WTC11 (cell line): ENCODE measurements around the gene GZMM. TPM values are rescaled to one million over a fixed set of nuclear protein-coding genes. Genes with fewer than 3 reads are reported as not detected.

Source experiments
- ATAC-seq: fragments of 200-7000 bp; cut with Tn5 transposase; 2 replicates; pipeline ENCODE4 v1.10.0; 2021; ENCODE audit warnings: mild to moderate bottlenecking, moderate library complexity
- CTCF ChIA-PET: fragments of 300-600 bp; sonication (Branson Sonifier 250); formaldehyde crosslinking; loops from one replicate; lab custom pipeline; 2021; ENCODE audit warnings: antibody characterized with exemption; lab: Charles Lee
- POLR2A ChIA-PET: fragments of 350-600 bp; sonication (Branson Sonifier 250); formaldehyde crosslinking; loops from one replicate; lab custom pipeline; 2021; ENCODE audit warnings: antibody characterized with exemption; lab: Charles Lee
- DNase-seq: peaks from one replicate; pipeline ENCODE4 v3.0.0; 2021; ENCODE audit warnings: low spot score
- H3K27ac Mint-ChIP-seq: 2 replicates; pipeline ENCODE4 v1.8.0; 2021; ENCODE audit warnings: mixed read lengths
- H3K27me3 Mint-ChIP-seq: 2 replicates; pipeline ENCODE4 v1.8.0; 2021; ENCODE audit warnings: low read depth, mild to moderate bottlenecking, moderate library complexity, mixed read lengths
- H3K36me3 Mint-ChIP-seq: 2 replicates; pipeline ENCODE4 v1.8.0; 2021; ENCODE audit warnings: mixed read lengths
- H3K4me1 Mint-ChIP-seq: 2 replicates; pipeline ENCODE4 v1.8.0; 2022; ENCODE audit warnings: mixed read lengths
- H3K4me3 Mint-ChIP-seq: 2 replicates; pipeline ENCODE4 v1.8.0; 2021; ENCODE audit warnings: mild to moderate bottlenecking, moderate library complexity, mixed read lengths
- H3K9me3 Mint-ChIP-seq: 2 replicates; pipeline ENCODE4 v1.8.0; 2021; ENCODE audit warnings: mixed read lengths
- ATF1 ChIP-seq: sonication (generic); formaldehyde crosslinking; IDR thresholded peaks from 2 replicates; pipeline ENCODE4 v1.8.1; 2023; ENCODE audit warnings: mild to moderate bottlenecking, moderate library complexity, missing genetic modification reagents
- ATF2 ChIP-seq: sonication (generic); formaldehyde crosslinking; IDR thresholded peaks from 2 replicates; pipeline ENCODE4 v1.8.1; 2022; ENCODE audit warnings: low read depth, missing genetic modification reagents, borderline replicate concordance
- CDX4 ChIP-seq: fragments of 250-450 bp; sonication (Bioruptor Pico); IDR thresholded peaks from 2 replicates; pipeline ENCODE4 v1.9.0; 2021; ENCODE audit warnings: moderate library complexity, mild to moderate bottlenecking, inconsistent platforms, borderline replicate concordance
- E2F4 ChIP-seq: sonication (generic); formaldehyde crosslinking; IDR thresholded peaks from 2 replicates; pipeline ENCODE4 v1.8.1; 2022; ENCODE audit warnings: low read depth, mild to moderate bottlenecking, moderate library complexity, missing genetic modification reagents, borderline replicate concordance
- ELF4 ChIP-seq: sonication (generic); formaldehyde crosslinking; IDR thresholded peaks from 2 replicates; pipeline ENCODE4 v1.8.1; 2022; ENCODE audit warnings: low read depth, mild to moderate bottlenecking, moderate library complexity, missing genetic modification reagents
- ERG ChIP-seq: fragments of 250-450 bp; sonication (Bioruptor Pico); IDR thresholded peaks from 2 replicates; pipeline ENCODE4 v1.8.0; 2021; ENCODE audit warnings: mild to moderate bottlenecking
- ETV6 ChIP-seq: sonication (generic); formaldehyde crosslinking; IDR thresholded peaks from 2 replicates; pipeline ENCODE4 v1.8.1; 2022; ENCODE audit warnings: mild to moderate bottlenecking, missing genetic modification reagents
- FOXJ3 ChIP-seq: sonication (generic); formaldehyde crosslinking; IDR thresholded peaks from 2 replicates; pipeline ENCODE4 v1.9.0; 2021; ENCODE audit warnings: missing genetic modification reagents, mild to moderate bottlenecking, borderline replicate concordance
- FOXP1 ChIP-seq: sonication (generic); formaldehyde crosslinking; IDR thresholded peaks from 2 replicates; pipeline ENCODE4 v1.8.0; 2022; ENCODE audit warnings: missing genetic modification reagents, mild to moderate bottlenecking, moderate library complexity, borderline replicate concordance
- GABPB1 ChIP-seq: sonication (generic); formaldehyde crosslinking; IDR thresholded peaks from 2 replicates; pipeline ENCODE4 v1.8.1; 2023; ENCODE audit warnings: mild to moderate bottlenecking, missing genetic modification reagents
- JAZF1 ChIP-seq: fragments of 250-450 bp; sonication (Bioruptor Pico); IDR thresholded peaks from 2 replicates; pipeline ENCODE4 v1.9.0; 2021; ENCODE audit warnings: moderate library complexity, mild to moderate bottlenecking, inconsistent platforms
- MXD4 ChIP-seq: fragments of 250-450 bp; sonication (Bioruptor Pico); IDR thresholded peaks from 2 replicates; pipeline ENCODE4 v1.8.0; 2021; ENCODE audit warnings: mild to moderate bottlenecking, moderate library complexity, borderline replicate concordance
- MYBL2 ChIP-seq: sonication (generic); formaldehyde crosslinking; IDR thresholded peaks from 2 replicates; pipeline ENCODE4 v1.8.1; 2023; ENCODE audit warnings: mild to moderate bottlenecking, moderate library complexity, missing genetic modification reagents
- PREB ChIP-seq: sonication (generic); formaldehyde crosslinking; IDR thresholded peaks from 2 replicates; pipeline ENCODE4 v1.8.1; 2022; ENCODE audit warnings: mild to moderate bottlenecking, missing genetic modification reagents, moderate library complexity, borderline replicate concordance
- SOX15 ChIP-seq: fragments of 250-450 bp; sonication (Bioruptor Pico); IDR thresholded peaks from 2 replicates; pipeline ENCODE4 v1.9.0; 2021; ENCODE audit warnings: mild to moderate bottlenecking
- STAT6 ChIP-seq: sonication (generic); formaldehyde crosslinking; conservative IDR thresholded peaks from 2 replicates; pipeline ENCODE4 v1.8.1; 2023; ENCODE audit warnings: mild to moderate bottlenecking, low read depth, missing genetic modification reagents, moderate library complexity
- total RNA-seq: library from RNA; stranded (reverse); gene quantifications from 3 replicates; pipeline ENCODE4 v1.2.3, GENCODE V29; 2021
- TF ChIP-seq, protein P1 (sequence below): sonication (generic); formaldehyde crosslinking; IDR thresholded peaks from 2 replicates; pipeline ENCODE4 v1.8.0; 2023; ENCODE audit warnings: missing genetic modification reagents
- TF ChIP-seq, protein P2 (sequence below): sonication (generic); formaldehyde crosslinking; IDR thresholded peaks from 2 replicates; pipeline ENCODE4 v1.8.1; 2022; ENCODE audit warnings: mild to moderate bottlenecking, moderate library complexity, missing genetic modification reagents
- TF ChIP-seq, protein P3 (sequence below): sonication (generic); formaldehyde crosslinking; IDR thresholded peaks from 2 replicates; pipeline ENCODE4 v1.8.1; 2023; ENCODE audit warnings: mild to moderate bottlenecking, missing genetic modification reagents

Gene GZMM
- total RNA-seq, 1 experiment from 2014 or later, result 0.68 TPM

DNA sequence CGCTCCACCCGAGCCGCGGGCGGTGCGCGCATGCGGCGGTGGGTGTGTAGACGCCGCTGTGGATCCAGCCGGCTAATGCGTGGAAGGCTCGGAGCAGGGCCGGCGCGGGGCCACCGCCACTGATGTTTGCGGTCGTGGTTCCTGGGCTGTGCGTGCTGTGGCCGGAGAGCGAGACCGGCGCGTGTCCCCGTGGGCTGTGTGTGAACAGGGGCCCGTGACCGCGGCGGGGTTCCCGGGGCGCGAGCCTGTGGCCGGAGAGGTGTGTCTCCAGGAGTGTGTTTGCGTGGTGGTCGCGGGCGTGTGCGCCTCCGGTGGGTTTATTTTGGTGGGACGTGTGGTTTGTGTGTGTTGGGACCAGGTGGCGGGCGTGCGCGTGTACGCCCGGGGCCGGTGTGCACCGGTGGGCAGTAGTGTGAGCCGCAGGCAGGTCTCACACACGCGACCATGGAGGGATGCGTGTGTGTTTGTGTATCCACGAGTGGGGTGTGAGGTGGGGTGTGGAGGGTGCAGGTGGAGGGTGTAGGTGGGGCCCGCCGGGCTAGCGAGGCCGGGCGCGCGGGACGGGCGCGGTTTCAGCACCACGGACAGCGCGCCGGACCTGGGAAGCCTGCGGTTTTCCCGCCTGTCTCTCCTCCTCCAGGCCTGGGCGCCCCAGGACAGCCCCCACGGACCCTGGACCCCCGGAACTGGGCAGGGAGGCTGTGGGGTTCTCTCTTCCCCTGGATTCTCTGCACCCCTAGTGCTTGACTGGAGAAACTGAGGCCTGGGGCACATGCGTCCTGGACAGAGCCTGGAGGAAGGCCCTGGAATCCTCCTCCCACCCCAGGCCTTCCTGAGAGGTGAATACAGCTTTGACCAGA is 47.5 kb downstream of the GZMM start (continued):
- TF ChIP-seq ERG (CRISPR knock-in tag) (no peak), ETV6 (peak; percentile 89), FOXJ3 (CRISPR knock-in tag) (no peak), PREB (CRISPR knock-in tag) (peak; percentile 41; the same call in 1 of the 2 replicates), CDX4 (CRISPR knock-in tag) (no peak), ATF1 (CRISPR knock-in tag) (peak; percentile 53; the same call in 1 of the 2 replicates), STAT6 (CRISPR knock-in tag) (no peak)
- TF ChIP-seq, protein P1, sequence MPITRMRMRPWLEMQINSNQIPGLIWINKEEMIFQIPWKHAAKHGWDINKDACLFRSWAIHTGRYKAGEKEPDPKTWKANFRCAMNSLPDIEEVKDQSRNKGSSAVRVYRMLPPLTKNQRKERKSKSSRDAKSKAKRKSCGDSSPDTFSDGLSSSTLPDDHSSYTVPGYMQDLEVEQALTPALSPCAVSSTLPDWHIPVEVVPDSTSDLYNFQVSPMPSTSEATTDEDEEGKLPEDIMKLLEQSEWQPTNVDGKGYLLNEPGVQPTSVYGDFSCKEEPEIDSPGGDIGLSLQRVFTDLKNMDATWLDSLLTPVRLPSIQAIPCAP (CRISPR knock-in tag), result peak; percentile 43; the same call in 1 of the 2 replicates
- TF ChIP-seq, protein P2, sequence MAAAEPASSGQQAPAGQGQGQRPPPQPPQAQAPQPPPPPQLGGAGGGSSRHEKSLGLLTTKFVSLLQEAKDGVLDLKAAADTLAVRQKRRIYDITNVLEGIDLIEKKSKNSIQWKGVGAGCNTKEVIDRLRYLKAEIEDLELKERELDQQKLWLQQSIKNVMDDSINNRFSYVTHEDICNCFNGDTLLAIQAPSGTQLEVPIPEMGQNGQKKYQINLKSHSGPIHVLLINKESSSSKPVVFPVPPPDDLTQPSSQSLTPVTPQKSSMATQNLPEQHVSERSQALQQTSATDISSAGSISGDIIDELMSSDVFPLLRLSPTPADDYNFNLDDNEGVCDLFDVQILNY, result 0 out of 2 replicates have a peak, but pooled peaks have one; percentile 63
- TF ChIP-seq, all 79 proteins: peak for 27

DNA sequence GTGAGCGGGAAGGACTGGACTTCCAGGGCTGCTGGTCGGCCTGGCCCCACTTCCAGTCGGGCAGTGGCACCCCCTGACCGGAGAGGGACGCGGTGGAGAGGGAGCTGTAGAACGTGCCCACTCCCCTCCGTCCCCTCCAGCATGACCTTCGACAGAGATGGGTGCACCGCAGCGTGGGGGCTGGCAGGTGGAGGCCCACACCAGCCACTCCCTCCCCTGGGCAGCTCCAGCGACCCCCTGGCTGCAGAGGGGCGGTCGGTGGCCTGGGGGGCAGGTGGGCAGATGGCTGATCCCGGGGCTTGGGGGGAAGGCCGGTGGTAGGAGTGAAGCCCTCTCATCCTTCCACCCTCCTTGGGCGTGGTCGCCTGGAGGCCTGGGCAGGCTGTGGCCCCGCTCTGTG is 48.2 kb downstream of the GZMM start:
- ChIA-PET CTCF (interaction anchor here (1.0 kb wide), 1 partner anchor 142 kb away, joined by 3 read pairs; no protein-coding TSS in a partner anchor), POLR2A (no interaction called here)
- no peaks in the 10 kb centered on the region for H3K36me3 Mint-ChIP-seq
- DNase-seq (no peak), ATAC-seq (no peak)
- no peaks in the 10 kb centered on the region for H3K4me1 Mint-ChIP-seq
- no peak overlapping the region for H3K27ac Mint-ChIP-seq
- no peak overlapping the region for H3K4me3 Mint-ChIP-seq
- no peaks in the 10 kb centered on the region for H3K9me3 Mint-ChIP-seq
- peaks cover 43% of the 10 kb centered on the region for H3K27me3 Mint-ChIP-seq
- no peak for TF ChIP-seq ATF2
- TF ChIP-seq MXD4, result no peak
- TF ChIP-seq, protein P3, sequence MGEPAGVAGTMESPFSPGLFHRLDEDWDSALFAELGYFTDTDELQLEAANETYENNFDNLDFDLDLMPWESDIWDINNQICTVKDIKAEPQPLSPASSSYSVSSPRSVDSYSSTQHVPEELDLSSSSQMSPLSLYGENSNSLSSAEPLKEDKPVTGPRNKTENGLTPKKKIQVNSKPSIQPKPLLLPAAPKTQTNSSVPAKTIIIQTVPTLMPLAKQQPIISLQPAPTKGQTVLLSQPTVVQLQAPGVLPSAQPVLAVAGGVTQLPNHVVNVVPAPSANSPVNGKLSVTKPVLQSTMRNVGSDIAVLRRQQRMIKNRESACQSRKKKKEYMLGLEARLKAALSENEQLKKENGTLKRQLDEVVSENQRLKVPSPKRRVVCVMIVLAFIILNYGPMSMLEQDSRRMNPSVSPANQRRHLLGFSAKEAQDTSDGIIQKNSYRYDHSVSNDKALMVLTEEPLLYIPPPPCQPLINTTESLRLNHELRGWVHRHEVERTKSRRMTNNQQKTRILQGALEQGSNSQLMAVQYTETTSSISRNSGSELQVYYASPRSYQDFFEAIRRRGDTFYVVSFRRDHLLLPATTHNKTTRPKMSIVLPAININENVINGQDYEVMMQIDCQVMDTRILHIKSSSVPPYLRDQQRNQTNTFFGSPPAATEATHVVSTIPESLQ (CRISPR knock-in tag), result no peak
- TF ChIP-seq FOXJ3 (CRISPR knock-in tag), result no peak
- TF ChIP-seq SOX15, result no peak
- TF ChIP-seq E2F4, result no peak
- no peak for TF ChIP-seq ELF4 (CRISPR knock-in tag)
- no peak for TF ChIP-seq GABPB1 (CRISPR knock-in tag)
- no peak for TF ChIP-seq MYBL2 (CRISPR knock-in tag)
- no peak for TF ChIP-seq FOXP1 (CRISPR knock-in tag)
- no peak for TF ChIP-seq JAZF1 (CRISPR knock-in tag)
